NCI-H510A treated with DMSO at 0.1 percent for 48 hours (cell line): ENCODE measurements around the gene ABHD18.
"Not testable (repeated sequence)": the region's sequence is repeated elsewhere in the genome, so short reads cannot be mapped to it uniquely, and the experiment has no call there.

Experiments used
- DNase-seq: peaks from one replicate; lab custom pipeline; 2025; lab: John Stamatoyannopoulos, UW

ABHD18 gene

GRCh38 chr4:127993151-127993550, 27.9 kb downstream of the ABHD18 start:
- no peak for DNase-seq

DNA sequence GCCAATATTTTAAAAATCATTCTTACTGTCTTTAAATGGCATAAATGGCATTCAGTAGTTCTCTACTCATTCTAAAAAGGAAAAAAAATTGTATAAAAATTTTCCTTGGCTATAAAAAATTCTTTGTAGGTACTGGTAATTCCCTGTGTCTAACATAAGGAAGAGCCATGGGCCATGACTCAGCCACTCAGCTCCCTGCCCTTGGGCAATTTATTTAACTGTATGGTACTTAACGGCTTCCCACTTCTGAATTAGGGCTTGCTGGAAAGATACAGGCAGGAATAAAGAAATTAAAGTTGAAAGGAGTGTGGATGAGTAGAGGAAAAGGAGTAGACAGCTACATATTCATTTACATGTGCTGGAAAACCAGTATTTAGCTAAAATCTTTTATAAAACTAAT, 30.6 kb downstream of the ABHD18 start:
- DNase-seq, result no peak

DNA sequence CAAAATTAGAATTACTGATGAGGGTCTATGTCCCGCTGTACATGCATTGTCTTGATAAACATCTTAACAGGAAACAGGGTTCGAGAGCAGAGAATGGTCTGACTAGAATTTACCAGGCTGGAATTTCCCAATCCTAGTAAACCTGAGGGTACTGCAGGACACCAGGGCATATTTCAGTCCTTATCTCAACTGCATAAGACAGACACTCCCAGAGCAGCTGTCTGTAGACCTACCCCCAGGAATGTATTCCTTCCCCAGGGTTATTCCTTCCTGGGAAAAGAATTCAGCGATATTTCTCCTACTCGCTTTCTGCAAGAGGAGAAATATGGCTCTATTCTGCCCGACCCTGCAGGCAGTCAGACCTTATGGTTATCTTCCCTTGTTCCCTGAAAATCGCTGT, 31.3 kb downstream of the ABHD18 start:
- DNase-seq, result not testable (repeated sequence)

GRCh38 chr4:127997534-127998388, 32.6 kb downstream of the ABHD18 start:
- no peak for DNase-seq

- no peak for DNase-seq
Measured at GRCh38 chr4:128006592-128006991, 41.4 kb downstream of the ABHD18 start.

- DNase-seq, result no peak
Measured at GRCh38 chr4:128009428-128009827, 44.2 kb downstream of the ABHD18 start.

DNA sequence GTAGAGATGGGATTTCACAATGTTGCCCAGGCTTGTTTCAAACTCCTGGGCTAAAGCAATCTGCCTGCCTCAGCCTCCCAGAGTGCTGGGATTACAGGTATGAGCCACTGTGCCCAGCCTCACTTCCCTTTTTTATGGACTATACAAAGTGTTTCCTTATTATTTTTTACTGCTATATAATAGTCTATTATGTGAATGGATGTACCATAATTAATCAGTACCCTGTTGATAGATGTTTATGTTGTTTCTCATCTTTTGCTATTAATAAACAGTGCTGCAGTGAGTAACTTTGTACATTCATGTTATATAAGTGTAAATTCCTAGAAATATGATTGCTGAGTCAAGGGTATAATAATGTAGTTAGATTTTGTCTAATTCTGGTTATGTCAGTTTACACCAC, 60.1 kb downstream of the ABHD18 start:
- no peak for DNase-seq

DNA sequence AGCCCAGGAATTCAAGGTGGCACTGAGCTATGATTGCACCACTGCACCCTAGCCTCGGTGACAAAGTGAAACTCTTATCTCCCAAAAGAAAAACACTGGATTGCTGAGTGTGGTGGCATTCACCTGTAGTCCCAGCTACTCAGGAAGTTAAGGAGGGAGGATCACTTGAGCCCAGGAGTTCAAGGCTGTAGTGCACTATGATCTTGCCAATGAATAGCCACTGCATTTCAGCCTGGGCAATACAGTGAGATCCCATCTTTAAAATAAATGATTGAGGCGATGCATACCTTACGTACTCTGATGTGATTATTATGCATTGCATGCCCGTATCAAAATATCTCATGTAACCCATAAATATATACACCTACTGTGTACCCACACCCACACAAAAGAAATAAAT, 64.7 kb downstream of the ABHD18 start:
- no peak for DNase-seq

GRCh38 chr4:128031756-128032384, 66.7 kb downstream of the ABHD18 start:
- DNase-seq, result no peak

GRCh38 chr4:128039568-128039967, 74.4 kb downstream of the ABHD18 start:
- DNase-seq, result no peak

- DNase-seq, result not testable (repeated sequence)
Measured at GRCh38 chr4:128047019-128047418, 81.8 kb downstream of the ABHD18 start.

DNA sequence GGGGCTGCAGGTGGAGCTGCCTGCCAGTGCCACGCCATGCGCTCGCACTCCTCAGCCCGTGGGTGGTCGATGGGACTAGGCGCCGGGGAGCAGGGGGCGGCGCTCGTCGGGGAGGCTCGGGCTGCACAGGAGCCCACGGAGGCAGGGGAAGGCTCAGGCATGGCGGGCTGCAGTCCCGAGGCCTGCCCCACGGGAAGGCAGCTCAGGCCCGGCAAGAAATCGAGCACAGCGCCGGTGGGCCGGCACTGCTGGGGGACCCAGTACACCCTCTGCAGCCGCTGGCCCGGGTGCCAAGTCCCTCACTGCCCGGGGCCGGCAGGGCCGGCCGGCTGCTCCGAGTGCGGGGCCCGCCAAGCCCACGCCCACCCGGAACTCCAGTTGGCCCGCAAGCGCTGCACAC, 82.3 kb downstream of the ABHD18 start:
- DNase-seq, result not testable (repeated sequence)

DNA sequence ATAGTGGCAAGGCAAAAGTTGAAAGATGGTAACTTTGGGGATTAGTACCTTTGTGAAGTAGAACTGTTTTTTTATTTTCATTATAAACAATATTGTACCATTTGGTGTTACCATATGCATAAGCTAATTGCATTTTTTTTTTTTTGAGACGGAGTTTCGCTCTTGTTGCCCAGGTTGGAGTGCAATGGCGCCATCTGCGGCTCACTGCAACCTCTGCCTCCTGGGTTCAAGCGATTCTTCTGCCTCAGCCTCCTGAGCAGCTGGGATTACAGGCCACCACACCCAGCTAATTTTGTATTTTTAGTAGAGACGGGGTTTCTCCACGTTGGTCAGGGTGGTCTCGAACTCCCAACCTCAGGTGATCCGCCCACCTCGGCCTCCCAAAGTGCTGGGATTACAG, 86.0 kb downstream of the ABHD18 start:
- DNase-seq, result not testable (repeated sequence)

- DNase-seq, result not testable (repeated sequence)
Measured at GRCh38 chr4:128054907-128055306, 89.7 kb downstream of the ABHD18 start.

DNA sequence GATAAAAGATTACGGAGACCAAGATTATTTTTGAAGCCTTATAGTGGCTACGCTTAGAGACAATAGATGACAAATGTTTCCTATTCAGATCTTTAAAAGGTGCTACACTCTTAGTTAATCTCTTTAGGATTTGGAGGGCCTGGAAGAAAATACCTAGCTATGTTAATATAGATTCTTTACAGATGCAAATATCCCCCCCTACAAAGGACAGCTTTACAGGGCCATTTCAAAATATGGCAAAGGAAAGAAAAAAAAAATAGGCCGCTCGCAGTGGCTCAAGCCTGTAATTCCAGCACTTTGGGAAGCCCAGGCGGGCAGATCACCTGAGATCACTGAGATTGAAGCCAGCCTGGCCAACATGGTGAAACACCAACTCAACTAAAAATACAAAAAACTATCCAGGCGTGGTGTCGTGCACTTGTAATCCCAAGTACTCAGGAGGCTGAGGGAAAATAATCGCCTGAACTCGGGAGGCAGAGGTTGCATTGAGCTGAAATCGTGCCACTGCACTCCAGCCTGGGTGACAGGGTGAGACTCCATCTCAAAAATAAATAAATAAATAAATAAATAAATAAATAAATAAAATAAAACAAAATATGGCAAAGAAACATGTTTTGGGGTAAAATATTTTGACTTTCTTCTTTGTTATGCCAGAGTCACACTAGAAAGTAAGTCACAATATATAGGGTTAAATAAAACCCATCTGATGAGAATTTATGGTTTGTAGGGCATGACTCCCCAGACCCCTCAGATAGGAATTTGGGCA, 90.4 kb downstream of the ABHD18 start:
- not testable (repeated sequence) for DNase-seq

DNA sequence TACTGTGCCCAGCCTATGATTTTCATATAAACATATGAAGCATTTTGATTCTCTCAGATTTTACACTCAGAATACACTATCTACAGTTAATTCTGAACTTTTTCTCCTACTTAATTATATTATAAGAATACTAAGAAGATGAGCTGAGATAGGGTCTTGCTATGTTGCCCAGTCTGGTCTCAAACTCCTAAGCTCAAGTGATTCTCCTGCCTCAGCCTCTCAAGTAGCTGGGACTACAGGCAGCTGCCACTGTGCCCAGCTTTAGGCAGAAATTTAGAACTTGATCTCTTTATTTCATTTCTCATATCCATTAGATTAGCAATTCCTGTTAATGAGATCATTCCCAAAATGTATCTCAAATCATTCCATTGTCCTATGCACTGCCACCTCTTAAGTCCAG, 91.2 kb downstream of the ABHD18 start:
- DNase-seq, result no peak

DNA sequence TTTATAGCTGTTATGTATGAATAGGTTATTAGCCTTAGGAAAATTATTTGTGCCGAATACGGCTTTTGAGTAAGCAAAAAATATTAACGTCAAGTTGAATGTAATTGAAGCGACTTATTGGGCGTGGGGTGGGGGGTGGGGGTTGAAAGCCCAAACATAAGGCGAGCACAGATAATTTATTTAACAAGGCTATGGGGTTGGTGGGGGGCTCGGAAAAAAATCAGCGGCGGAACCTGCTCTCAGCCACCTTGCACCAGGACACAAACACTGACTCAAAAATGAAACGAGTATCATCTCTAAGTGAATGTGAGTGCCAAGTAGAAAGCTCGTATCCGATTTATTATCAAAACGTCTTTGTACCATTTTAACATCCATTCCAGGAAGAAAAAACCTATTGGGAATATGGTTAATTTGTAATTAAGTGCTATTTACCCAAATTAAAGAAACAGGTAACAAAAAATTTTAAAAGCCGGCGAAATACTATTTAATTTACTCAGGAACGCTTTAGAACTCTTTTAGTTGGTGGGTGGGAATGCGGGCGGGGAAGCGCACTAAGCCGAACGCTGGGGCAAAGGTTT, 95.0 kb downstream of the ABHD18 start:
- DNase-seq, result no peak

DNA sequence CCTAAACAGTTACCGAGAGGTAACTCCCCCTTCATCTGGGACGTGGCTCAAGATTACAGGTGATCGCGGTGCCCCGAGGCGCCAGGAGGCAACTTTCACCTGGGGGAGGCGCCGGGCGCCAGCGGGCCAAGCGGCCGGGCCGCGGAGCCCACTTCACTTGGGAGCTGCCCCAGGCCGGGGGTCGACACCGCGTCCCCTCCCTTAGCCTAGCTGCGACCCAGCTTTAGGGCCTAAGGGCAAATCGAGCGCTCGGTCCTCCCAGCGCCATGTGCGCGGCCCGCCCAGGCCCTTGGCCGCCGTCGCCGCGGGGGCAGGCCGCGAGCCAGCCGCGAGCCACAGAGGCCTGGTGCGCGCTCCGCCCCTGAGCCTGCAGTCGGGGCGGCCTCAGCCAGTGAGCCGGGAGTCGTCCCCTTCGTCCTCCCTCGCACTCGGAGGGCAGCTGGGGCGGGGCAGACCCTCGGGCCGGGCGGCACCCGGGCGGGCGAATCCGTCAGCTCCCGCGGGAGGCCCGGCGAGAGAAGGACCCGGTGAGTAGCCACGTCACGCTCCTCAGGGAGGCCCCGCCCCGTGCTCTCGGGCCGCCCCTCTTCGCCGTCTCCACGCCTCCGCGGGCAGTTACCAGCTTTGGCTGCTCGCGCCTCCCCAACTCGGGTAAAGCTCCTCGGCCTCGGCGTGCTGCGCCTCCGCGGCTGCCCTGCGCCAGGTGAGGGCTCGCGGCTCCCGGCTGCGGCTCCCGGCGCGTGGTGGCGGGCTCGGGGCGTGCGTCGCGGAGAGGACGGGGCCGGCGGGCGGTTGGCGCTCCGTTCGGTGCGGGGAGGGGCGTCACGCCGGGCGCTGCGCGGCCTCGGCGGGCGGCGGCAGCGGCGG, 95.7 kb downstream of the ABHD18 start, which contains the start of gene LARP1B:
TSS of gene LARP1B (plus strand) at position 614 of the 867 bp plus-strand sequence. CDS start 13,640 bp downstream, outside the sequence.
- peak; percentile 86 for DNase-seq

- DNase-seq, result peak; percentile 45
Measured at GRCh38 chr4:128061566-128062536, 96.6 kb downstream of the ABHD18 start.

DNA sequence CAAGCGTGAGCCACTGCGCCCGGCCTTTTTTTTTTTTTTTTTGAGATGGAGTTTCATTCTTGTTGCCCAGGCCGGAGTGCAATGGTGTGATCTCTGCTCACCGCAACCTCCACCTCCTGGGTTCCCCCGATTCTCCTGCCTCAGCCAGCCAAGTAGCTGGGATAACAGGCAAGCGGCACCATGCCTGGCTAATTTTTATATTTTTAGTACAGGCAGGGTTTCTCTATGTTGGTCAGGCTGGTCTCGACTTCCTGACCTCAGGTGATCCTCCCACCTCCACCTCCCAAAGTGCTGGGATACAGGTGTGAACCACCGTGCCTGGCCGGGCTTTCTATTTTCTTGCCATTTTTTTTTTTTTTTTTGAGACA, 101.2 kb downstream of the ABHD18 start:
- not testable (repeated sequence) for DNase-seq
